Activated naive CD4-positive, alpha-beta T cell (primary cell): Measurements from ENCODE around the gene UBE2D3.

ENCODE experiments used
- DNase-seq, 4 experiments: peaks; one replicate each; lab custom pipeline; 2025; lab: John Stamatoyannopoulos, UW

The UBE2D3 gene

DNA sequence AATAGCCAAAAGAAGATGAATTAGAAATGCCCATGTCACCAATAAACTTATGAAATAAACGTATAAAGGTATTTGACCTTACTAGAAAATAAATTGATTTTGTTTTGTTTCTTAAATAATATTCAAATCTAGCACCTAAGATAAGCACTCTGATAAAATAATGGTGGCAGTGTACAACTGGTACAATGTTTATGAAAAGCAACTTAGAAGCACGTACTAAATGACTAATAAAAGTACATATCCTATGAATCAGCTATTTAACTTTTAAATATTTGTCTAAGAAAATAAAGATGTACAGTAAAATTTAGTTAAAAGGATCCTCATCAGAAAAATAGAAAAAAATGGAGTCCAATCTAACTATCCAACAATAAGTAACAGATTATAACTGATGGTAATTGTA lies 73.3 kb downstream of the UBE2D3 start:
- DNase-seq = no peak

DNA sequence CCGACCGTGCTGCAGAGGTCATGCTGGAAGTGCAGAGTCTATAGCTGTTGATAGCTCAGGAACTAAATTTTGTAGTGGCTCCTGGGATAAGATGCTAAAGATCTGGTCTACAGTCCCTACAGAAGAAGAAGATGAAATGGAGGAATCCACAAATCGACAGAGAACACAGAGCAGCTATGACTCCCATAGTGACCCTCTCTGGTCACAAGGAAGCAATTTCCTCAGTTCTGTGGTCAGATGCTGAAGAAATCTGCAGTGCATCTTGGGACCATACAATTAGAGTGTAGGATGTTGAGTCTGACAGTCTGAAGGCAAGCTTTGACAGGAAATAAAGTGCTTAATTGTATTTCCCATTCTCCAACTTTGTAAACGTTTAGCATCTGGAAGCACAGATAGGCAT lies 75.4 kb downstream of the UBE2D3 start:
- DNase-seq = no peak
